Osteoblast (primary cell): ENCODE results near the gene OR2S2. TPM values are rescaled to one million over a fixed set of nuclear protein-coding genes. Genes with fewer than 3 reads are reported as not detected.

Source experiments
- DNase-seq: peaks from one replicate; pipeline ENCODE4 v3.0.0; 2011; ENCODE audit warnings: low spot score, mixed read lengths; ENCODE audit not compliant: insufficient read length; ENCODE audit errors: missing footprints
- H2AFZ ChIP-seq: 2 replicates; pipeline ENCODE4 v1.6.0; 2011; ENCODE audit warnings: mild to moderate bottlenecking, low read length
- H3K27ac ChIP-seq: 2 replicates; pipeline ENCODE4 v1.5.1; 2011; ENCODE audit warnings: mild to moderate bottlenecking, low read depth, low read length, moderate library complexity
- H3K27me3 ChIP-seq: 2 replicates; pipeline ENCODE4 v1.6.0; 2012; ENCODE audit warnings: mild to moderate bottlenecking, control low read depth, inconsistent platforms, low read length, moderate library complexity; ENCODE audit not compliant: insufficient read depth
- H3K36me3 ChIP-seq: 2 replicates; pipeline ENCODE4 v1.5.1; 2011; ENCODE audit warnings: mild to moderate bottlenecking, low read length, control low read depth, moderate library complexity; ENCODE audit not compliant: insufficient read depth
- H3K4me1 ChIP-seq: 2 replicates; pipeline ENCODE4 v1.5.1; 2011; ENCODE audit warnings: mild to moderate bottlenecking, low read length, control low read depth, moderate library complexity; ENCODE audit not compliant: insufficient read depth
- H3K4me2 ChIP-seq: 2 replicates; pipeline ENCODE4 v1.6.0; 2011; ENCODE audit warnings: mild to moderate bottlenecking, low read length; ENCODE audit not compliant: insufficient read depth
- H3K4me3 ChIP-seq: fragments of 200-600 bp; sonication (generic); 3 replicates; pipeline ENCODE4 v1.5.1; 2012; ENCODE audit warnings: mild to moderate bottlenecking, low read length, inconsistent platforms; ENCODE audit not compliant: insufficient read depth
- H3K79me2 ChIP-seq: 2 replicates; pipeline ENCODE4 v1.6.0; 2012; ENCODE audit warnings: mild to moderate bottlenecking, low read length, control low read depth, inconsistent platforms; ENCODE audit not compliant: insufficient read depth
- H3K9me3 ChIP-seq: 2 replicates; pipeline ENCODE4 v1.5.1; 2011; ENCODE audit warnings: low read depth, low read length, control low read depth
- H4K20me1 ChIP-seq: 2 replicates; pipeline ENCODE4 v1.6.0; 2012; ENCODE audit warnings: mild to moderate bottlenecking, low read length, control low read depth; ENCODE audit not compliant: insufficient read depth
- CTCF ChIP-seq: IDR thresholded peaks from 2 replicates; pipeline ENCODE4 v1.5.1; 2011; ENCODE audit warnings: mild to moderate bottlenecking, low read depth, low read length, moderate library complexity; ENCODE audit errors: extremely low read depth
- total RNA-seq: library from RNA; depleted of rRNA; stranded (reverse); fragments of >200 nt; gene quantifications from 2 replicates; pipeline ENCODE4 v1.2.3, GENCODE V29; 2012

OR2S2 gene
- total RNA-seq, 1 donor = under 0.01 TPM

GRCh38 chr9:35920051-35920620 lies 37.8 kb downstream of the OR2S2 start:
- no peaks in the 10 kb centered on the region for H4K20me1 ChIP-seq
- H3K79me2 ChIP-seq = no peaks in the 10 kb centered on the region
- no peak for DNase-seq
- H3K4me2 ChIP-seq = no peak overlapping the region
- H3K4me3 ChIP-seq = no peak overlapping the region
- peaks cover 19% of the 10 kb centered on the region for H3K4me1 ChIP-seq
- H3K9me3 ChIP-seq = no peaks in the 10 kb centered on the region
- peak overlapping the region; percentile 32 for H2AFZ ChIP-seq
- TF ChIP-seq CTCF = no peak
- H3K27ac ChIP-seq = no peak overlapping the region
- no peaks in the 10 kb centered on the region for H3K36me3 ChIP-seq
- H3K27me3 ChIP-seq = no peaks in the 10 kb centered on the region

GRCh38 chr9:35919212-35920008 lies 38.5 kb downstream of the OR2S2 start:
- Histone ChIP-seq H3K79me2 (no peaks in the 10 kb centered on the region), H3K27me3 (no peaks in the 10 kb centered on the region), H3K36me3 (no peaks in the 10 kb centered on the region), H3K4me1 (peaks cover 12% of the 10 kb centered on the region), H3K4me3 (no peak overlapping the region), H3K9me3 (no peaks in the 10 kb centered on the region), H2AFZ (no peak overlapping the region), H4K20me1 (no peaks in the 10 kb centered on the region), H3K4me2 (no peak overlapping the region), H3K27ac (no peak overlapping the region)
- no peak for TF ChIP-seq CTCF
- no peak for DNase-seq

- Histone ChIP-seq H3K27ac (no peak overlapping the region), H2AFZ (no peak overlapping the region), H3K4me1 (peaks cover 8% of the 10 kb centered on the region), H3K4me2 (no peak overlapping the region), H3K79me2 (no peaks in the 10 kb centered on the region), H4K20me1 (no peaks in the 10 kb centered on the region), H3K9me3 (no peaks in the 10 kb centered on the region), H3K36me3 (no peaks in the 10 kb centered on the region), H3K27me3 (no peaks in the 10 kb centered on the region), H3K4me3 (no peak overlapping the region)
- DNase-seq = no peak
- no peak for TF ChIP-seq CTCF
Observed at GRCh38 chr9:35918780-35919179, 39.2 kb downstream of the OR2S2 start.

GRCh38 chr9:35917261-35917660 lies 40.7 kb downstream of the OR2S2 start:
- peak overlapping the region; percentile 8 for H2AFZ ChIP-seq
- H3K79me2 ChIP-seq = no peaks in the 10 kb centered on the region

More at GRCh38 chr9:35917261-35917660, 40.7 kb downstream of the OR2S2 start:
- H3K27ac ChIP-seq = no peak overlapping the region
- no peaks in the 10 kb centered on the region for H3K4me1 ChIP-seq
- H3K4me3 ChIP-seq = no peak overlapping the region
- no peaks in the 10 kb centered on the region for H3K27me3 ChIP-seq
- H3K4me2 ChIP-seq = no peak overlapping the region
- no peak for TF ChIP-seq CTCF
- no peak for DNase-seq
- no peaks in the 10 kb centered on the region for H4K20me1 ChIP-seq
- H3K9me3 ChIP-seq = no peaks in the 10 kb centered on the region
- no peaks in the 10 kb centered on the region for H3K36me3 ChIP-seq
